ENCODE measurements around the gene PMEL.

The PMEL gene

GRCh38 chr12:55906056-55906455 is 59.8 kb downstream of the PMEL start:
- no peak for DNase-seq (ENCODE audit: extremely low read depth, low read depth)
- no peak for TF ChIP-seq CTCF (IDR thresholded peaks at IDR 0.05; ENCODE audit: low read depth, low read length)

Measured in AG09319 (cell line).